VCaP (cell line): ENCODE results near the gene PLEKHA6.

Experiments used
- H3K27ac ChIP-seq: fragments of 450-650 bp; 2 replicates; pipeline ENCODE4 v1.5.1; 2017
- CTCF ChIP-seq: fragments of 450-650 bp; conservative IDR thresholded peaks from 2 replicates; pipeline ENCODE4 v1.5.1; 2017; ENCODE audit warnings: mild to moderate bottlenecking, moderate library complexity

The PLEKHA6 gene

GRCh38 chr1:204171751-204172178 is 188.0 kb downstream of the PLEKHA6 start:
- TF ChIP-seq CTCF = no peak
- H3K27ac ChIP-seq = no peak overlapping the region

- TF ChIP-seq CTCF = no peak
- no peak overlapping the region for H3K27ac ChIP-seq
Observed at GRCh38 chr1:204170494-204171155, 189.1 kb downstream of the PLEKHA6 start.

- TF ChIP-seq CTCF = no peak
- H3K27ac ChIP-seq = no peak overlapping the region
Observed at GRCh38 chr1:204169858-204170257, 189.9 kb downstream of the PLEKHA6 start.
